ENCODE measurements around the gene DTD1.
A peak's percentile ranks its signal among the peaks of the same experiment; 100 is the strongest.

The DTD1 gene

GRCh38 chr20:18615020-18615650 is 27.3 kb downstream of the DTD1 start:
- no peak for DNase-seq (ENCODE audit: low read depth)

- DNase-seq (ENCODE audit: low read depth) = no peak
Observed at GRCh38 chr20:18621004-18621403, 33.1 kb downstream of the DTD1 start.

- no peak for DNase-seq (ENCODE audit: low read depth)
Observed at GRCh38 chr20:18623156-18623910, 35.5 kb downstream of the DTD1 start.

DNA sequence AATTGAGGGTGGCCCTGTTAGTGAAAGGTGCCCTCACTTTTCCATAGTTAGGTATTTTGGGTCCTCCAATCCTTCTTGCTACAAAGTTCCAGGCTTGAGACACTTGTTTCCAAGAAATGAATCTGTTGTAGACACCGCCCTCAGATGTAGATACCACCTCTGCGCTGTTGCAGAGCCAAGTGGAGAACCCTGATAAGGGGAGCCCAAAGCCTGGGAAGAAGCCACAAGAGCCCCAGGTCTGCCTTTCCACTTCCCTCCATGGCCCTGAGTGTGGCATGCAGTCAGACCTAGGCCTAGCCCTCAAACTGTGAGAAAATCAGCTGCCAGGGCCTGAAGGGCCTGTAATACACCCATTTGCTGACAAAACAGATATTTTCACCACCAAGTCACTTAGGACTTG is 37.1 kb downstream of the DTD1 start:
- no peak for DNase-seq (ENCODE audit: low read depth)

GRCh38 chr20:18625907-18626655 is 38.2 kb downstream of the DTD1 start:
- DNase-seq (ENCODE audit: low read depth) = no peak

DNA sequence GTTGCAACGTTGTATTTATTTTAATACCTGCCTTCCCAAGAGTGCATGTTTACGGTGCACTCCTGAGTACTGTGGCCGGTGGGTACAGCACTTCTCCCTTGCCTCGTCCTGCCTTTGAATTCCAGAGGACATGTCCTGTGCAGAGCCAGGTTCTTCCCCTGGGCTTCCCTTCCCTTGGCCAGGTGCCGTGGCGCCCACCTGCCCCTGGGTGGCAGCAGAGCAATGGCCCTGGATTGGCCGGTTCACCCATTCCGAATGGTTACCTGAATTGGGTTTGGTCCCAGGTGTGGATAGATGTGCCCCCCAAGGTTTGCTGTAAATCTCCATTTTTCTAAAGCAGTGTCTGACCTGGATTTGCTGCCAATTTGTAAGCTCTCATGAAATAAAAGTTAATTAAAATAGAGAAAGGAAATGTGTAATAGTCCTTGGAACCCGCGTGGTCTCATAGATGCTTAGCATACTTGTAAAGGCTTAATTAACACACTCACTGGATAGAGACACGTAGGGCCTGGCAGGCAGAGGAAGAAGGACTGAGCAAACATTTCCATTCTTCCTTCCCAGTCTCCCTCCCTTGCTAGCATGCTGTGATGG is 40.6 kb downstream of the DTD1 start:
- no peak for DNase-seq (ENCODE audit: low read depth)

- peak; percentile 9 for DNase-seq (ENCODE audit: low read depth)
Observed at GRCh38 chr20:18632196-18632789, 44.4 kb downstream of the DTD1 start.

DNA sequence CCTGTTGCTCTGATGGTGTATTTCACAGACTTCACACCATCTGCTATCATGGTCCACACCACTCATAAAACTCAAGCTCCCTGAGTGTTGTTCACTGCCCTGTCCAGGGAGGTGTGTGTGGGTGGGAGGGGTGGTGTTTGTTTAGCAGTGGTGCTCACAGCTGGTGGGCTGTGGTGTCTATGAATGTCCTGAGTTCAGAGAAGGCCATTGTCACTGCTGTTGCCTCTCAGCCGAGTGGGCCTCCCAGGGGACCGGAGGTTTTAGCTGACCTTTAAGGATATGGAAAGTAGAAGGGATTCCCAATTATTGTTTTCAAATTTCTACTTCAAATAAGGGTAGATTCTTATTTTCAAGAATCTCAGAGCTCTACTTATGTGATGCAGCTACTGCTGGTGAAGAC is 45.6 kb downstream of the DTD1 start:
- DNase-seq (ENCODE audit: low read depth) = no peak

GRCh38 chr20:18634501-18634900 is 46.6 kb downstream of the DTD1 start:
- no peak for DNase-seq (ENCODE audit: low read depth)

GRCh38 chr20:18635380-18635779 is 47.5 kb downstream of the DTD1 start:
- DNase-seq (ENCODE audit: low read depth) = no peak

DNA sequence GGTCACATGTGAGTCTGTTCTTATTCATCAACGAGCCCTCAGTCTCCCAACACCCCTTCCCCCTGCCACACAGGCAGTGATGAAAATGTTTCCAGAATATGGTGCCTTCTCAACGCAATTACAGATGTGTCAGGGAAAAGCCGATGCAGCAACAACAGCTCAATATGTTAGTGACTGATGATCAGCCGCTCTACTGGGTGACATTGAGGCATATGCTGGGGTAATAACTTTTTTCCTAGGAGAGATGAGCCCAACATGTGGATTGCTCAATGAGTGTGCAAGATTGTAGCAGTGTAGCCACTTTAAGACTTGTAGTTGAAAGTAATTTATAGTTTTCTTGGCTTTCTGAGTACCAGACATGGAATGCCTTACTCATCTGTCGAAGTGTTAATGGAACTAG is 49.4 kb downstream of the DTD1 start:
- no peak for DNase-seq (ENCODE audit: low read depth)

DNA sequence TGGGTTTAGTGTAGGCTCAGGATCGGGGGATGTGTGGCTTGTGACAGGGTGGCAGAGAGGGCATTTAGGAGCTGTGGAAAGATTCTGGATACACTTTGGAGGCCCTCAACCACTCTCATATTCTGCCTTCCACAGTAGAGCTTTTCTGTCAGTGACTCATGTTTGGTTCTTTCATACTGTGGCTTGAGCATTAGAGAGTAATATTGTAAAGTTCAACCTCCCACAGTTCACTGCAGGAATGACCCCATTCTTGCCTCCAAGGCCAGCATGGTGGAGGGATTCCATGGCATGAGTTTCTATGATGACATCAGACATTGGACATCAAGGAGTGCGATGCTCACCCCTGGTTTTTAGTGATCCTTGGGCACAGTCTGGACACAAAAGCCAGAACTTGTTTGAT is 50.9 kb downstream of the DTD1 start:
- DNase-seq (ENCODE audit: low read depth) = no peak

- DNase-seq (ENCODE audit: low read depth) = no peak
Observed at GRCh38 chr20:18639501-18639979, 51.7 kb downstream of the DTD1 start.

DNA sequence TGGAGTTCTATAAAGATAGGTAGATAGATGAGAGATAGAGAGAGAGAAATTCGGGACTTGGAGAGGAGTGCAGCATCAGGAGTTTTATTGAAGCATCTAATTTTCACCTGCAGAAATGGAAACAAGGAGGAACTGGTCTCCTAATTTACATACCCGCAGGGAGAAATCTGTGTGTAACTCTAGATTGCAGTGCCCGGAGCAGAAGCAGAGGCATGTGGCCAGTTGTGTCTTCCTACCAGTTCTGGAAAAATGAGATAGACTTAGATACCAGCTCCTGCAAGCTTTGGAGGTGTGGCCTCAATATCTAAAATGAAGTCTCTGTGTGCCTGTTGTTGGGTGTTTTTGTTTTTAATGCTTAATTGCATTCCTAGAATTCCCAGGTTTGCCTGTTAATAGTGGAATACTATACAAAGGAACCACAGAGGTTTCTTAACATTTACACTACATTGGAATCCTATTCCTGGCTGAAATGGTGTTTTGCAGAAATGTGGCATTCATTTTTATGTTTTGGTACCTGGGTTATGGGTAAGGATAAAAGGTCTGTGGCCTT is 57.4 kb downstream of the DTD1 start:
- DNase-seq (ENCODE audit: low read depth) = no peak

GRCh38 chr20:18645851-18646250 is 58.0 kb downstream of the DTD1 start:
- DNase-seq (ENCODE audit: low read depth) = no peak

- DNase-seq (ENCODE audit: low read depth) = no peak
Observed at GRCh38 chr20:18647777-18648176, 59.9 kb downstream of the DTD1 start.

DNA sequence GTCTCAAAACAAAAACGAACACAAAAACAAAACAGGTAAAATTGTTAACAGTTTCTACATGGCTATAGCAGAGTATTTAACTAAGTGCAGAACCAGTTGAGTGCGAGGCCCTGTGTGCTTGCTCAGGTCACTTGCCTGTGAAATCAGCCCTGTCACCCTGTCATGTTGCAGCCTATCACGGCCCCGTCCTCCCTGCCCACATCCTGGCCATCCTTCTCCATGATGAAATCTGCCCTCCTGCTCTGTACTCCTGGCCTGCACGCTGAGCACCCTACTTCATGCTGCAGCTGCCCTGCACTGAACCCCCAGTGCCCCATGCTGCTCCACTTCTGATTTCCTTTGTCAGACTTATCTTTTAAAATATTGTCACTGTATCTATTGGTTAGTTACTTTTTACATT is 62.4 kb downstream of the DTD1 start:
- no peak for DNase-seq (ENCODE audit: low read depth)

- no peak for DNase-seq (ENCODE audit: low read depth)
Observed at GRCh38 chr20:18653736-18654447, 66.0 kb downstream of the DTD1 start.

- DNase-seq (ENCODE audit: low read depth) = no peak
Observed at GRCh38 chr20:18654448-18654773, 66.6 kb downstream of the DTD1 start.

DNA sequence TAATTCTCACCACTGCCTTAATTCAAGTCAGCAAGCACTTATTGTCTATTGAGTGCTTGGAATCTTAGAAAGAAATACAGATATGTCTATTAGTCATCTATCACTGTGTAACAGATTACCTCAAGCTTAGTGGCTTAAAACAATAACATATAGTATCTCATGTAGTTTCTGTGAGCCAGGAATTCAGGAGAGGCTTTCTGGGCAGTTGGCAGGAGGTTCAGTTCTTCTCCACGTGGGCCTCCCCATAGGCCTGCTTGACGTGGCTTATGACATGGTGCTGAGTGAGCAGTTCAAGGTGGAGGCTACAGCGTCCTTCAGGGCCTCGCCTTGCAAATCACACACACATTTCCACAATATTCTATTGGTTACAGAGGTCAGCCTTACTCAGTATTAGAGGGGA is 69.7 kb downstream of the DTD1 start:
- no peak for DNase-seq (ENCODE audit: low read depth)

DNA sequence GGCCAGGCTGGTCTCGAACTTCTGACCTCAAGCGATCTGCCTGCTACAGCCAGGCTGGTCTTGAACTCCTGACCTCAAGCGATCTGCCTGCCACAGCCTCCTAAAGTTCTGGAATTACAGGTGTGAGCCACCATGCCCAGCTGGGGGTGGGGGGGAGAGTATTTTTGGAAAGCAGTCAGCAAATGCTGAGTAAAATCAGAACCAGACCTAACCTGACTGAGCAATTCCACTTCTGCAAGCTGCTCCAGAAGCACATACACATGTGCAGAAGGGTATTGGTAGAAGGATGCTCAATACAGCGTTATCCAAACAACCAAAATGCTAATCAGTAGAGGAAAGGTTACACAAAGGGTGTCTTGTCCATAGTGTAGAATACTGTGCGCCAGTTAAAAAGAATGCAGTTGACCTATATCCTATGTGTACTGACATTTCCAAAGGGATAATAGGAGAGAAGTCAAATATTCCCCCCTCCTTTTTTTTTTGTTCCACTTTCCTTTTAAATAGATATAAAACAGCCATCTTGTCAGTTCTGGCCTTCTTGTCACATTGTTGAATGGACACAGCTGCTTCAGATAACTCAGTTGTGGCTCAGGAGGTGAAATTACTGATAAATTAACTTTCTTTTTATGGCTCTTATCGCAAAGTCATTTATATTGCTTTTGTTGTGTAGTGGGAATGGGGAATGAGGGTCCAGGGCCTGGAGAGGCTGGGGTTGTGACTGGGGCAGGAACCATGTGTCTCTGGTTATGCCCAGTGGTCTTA is 74.6 kb downstream of the DTD1 start:
- no peak for DNase-seq (ENCODE audit: low read depth)
